NCI-H187 treated with DMSO at 0.1 percent for 48 hours (cell line): ENCODE measurements around the gene WDR74.
"Not testable (repeated sequence)": the region's sequence is repeated elsewhere in the genome, so short reads cannot be mapped to it uniquely, and the experiment has no call there.

Source experiments
- DNase-seq: peaks from one replicate; lab custom pipeline; 2025; lab: John Stamatoyannopoulos, UW

WDR74 gene

GRCh38 chr11:62859281-62859703 is 19.9 kb upstream of the WDR74 start:
- not testable (repeated sequence) for DNase-seq

GRCh38 chr11:62858201-62858600 is 18.8 kb upstream of the WDR74 start:
- DNase-seq: no peak

DNA sequence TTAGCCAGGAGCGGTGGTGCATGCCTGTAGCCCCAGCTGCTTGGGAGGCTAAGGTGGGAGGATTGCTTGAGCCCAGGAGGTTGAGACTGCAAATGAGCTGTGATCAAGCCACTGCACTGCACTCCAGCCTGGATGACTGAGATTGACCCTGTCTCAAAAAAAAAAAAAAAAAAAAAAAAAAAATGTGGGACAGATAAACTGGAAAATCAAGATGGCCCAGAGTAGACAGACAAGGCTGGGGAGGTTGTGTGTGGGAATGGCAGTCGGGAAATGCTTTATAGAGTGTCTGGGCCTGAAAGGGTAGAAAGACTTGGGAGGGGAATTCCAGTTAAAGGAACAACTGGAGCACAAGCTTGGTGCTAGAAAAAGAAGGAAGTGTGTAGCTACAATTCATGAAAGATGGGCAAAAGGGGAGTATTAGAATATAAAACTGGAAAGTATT is 18.2 kb upstream of the WDR74 start:
- no peak for DNase-seq

DNA sequence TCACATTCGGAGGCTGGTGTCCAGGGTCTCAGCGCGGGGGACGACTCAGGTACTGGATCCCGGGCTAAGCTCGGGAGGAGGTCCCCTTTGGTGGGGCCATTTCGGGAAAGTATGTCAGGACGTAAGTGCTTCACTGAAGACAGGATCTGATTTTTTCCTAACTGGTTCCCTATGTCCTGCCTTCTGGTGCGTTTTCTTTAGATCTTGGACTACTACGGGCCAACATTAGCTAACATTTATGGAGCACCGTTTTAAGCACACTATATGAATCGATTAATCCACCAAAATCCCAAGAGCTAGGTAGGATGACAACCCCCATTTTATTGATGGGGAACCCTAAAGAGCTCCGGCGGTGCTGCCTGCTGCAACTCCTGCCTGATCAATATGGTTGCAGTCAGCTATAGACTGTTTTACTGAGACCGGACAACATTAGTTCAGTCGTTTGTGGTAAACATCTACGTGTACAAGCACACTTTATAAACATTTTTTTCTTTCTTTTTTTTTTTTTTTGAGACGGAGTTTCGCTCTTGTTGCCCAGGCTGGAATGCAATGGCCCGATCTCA is 17.0 kb upstream of the WDR74 start:
- DNase-seq: no peak

- DNase-seq: peak; percentile 82
Observed at GRCh38 chr11:62855571-62856332, 16.4 kb upstream of the WDR74 start.

DNA sequence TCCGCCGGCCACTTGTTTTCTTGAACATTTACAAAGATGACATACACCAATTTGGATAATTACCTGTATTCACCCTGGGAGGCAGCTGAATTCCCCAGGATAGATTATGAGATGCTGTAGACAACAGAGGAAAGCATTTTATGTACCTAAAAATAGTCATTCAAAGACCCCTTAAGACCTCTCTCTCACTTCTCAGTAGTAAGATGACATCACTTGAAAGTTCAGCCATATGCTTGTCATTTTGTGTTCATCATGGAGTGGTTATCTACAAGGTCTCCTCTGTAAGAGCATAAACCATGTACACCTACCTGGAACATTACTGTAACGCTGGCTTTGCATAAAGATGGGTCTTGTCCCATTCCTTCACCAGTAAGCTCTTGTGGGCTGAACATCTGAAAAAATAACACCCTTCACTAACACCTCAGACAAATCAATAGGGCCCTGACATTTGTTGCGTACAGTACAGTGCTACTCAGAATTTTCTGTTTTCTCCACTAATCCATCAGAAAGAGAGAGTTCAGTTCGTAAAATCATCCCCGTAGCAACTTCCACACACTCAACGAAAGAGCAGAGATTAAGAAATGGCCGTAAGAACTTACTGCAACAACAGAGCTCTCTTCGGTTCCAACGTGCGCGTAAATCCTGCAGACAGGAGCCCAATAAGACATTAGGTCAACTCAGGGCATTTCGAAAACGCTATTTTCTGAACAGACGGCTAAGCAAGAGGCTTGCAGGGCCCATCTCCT is 15.6 kb upstream of the WDR74 start:
- DNase-seq: no peak

DNA sequence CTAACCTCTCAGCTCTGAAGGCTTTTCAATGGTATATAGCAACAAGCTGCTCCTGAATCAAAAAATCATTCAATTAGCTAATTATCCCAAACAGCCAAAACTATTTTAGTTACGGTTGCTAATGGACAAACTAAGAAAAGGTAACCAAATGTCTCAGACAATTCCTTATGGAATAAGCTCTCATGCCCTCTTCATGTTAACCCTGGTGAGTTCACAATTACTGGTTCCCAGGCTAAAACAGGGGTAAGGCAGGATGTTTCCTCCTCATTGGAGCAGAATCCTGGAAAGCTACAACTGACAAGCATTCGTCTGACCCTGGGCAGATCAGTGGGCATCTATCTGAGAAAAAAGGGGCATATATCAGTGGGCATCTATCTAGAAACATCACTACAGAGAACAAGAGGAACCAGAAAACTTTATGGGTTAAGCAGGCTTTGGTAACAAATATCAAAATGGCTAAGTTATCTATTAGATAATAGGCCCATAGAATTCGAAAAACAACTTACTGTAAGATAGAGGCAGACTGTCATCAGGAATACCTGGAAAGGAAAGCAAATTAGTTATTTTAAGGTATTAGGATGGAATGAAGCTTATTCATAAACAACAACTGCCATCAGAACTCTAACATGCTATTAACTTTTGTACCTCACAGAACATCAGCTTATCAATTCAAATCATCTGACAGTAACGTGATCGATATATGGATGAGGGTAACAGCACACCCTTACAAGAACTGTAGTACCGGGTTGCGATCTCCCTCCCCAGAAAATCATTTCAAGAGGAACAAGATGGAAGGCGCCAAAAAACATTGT is 14.8 kb upstream of the WDR74 start:
- DNase-seq: no peak

- no peak for DNase-seq
Observed at GRCh38 chr11:62853279-62853965, 14.0 kb upstream of the WDR74 start.

DNA sequence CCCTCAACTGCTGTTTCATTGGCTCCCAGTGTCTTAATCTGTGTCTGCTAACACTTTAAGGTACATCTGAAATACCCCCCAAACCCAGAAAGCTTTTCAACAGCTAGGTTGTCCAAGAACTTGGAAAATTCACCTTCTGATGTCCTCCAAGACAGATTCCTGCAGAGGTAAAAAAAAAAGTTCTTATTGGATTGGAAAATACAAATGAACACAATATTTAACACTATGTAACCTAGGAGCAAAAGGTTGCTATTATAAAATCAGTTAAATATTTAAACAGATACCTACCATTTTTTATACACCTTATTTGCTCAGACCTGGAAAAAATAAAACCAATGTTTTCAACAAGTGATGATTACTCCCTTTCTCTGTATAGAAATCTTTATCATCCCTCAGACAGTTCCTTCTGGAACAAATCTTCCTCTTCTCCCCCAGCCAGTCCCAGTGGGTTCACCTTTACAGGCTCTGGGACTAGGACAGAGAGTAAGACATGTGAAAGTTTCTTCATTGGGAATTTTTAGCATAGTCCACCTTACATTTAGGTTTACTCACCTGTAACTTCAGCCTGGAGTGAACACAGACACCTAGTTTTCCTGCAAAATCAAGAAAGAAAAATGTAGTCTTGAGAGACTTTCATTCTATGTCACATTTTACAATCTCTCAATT is 13.3 kb upstream of the WDR74 start:
- no peak for DNase-seq

- no peak for DNase-seq
Observed at GRCh38 chr11:62851807-62852522, 12.6 kb upstream of the WDR74 start.

- no peak for DNase-seq
Observed at GRCh38 chr11:62850911-62851806, 11.8 kb upstream of the WDR74 start.

DNA sequence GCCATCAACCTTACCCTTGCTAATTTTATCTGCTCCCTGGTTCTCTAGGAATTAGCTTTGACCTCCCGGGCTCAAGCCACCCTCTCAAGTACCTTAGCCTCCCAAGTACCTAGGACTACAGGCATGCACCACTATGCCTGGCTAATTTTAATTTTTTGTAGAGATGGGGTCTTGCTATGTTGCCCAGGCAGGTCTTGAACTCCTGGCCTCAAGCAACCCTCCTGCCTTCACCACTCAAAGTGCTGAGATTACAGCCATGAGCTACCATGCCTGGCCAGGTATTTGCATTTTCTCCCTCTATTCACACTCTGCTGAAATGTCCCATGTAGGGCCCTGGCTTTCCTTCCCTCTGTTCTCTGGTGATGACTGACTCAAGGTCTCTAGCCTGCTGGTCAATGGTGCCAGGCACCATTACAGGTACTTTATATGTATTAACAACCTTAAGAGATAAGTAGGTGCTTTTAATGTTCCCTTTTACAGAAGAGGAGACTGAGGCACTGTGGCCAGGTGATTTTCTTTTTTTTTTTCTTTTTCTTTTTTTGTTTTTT is 8.5 kb upstream of the WDR74 start:
- DNase-seq: no peak

- DNase-seq: no peak
Observed at GRCh38 chr11:62846177-62846576, 6.8 kb upstream of the WDR74 start.

DNA sequence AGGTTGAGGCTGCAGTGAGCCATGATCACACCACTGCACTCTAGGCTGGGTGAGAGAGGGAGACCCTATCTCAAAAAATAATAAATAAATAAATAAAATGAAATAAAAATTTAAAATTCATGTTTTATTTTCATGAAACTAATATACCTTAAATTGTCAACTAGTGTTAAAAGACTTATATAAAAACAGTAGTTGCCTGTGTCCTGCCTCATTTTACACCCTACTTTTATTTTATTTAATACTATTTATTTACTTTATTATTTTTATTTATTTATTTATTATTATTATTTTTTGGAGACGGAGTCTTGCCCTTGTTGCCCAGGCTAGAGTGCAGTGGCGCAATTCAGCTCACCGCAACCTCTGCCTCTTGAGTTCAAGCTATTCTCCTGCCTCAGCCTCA is 4.8 kb upstream of the WDR74 start:
- no peak for DNase-seq

- DNase-seq: no peak
Observed at GRCh38 chr11:62843466-62843865, 4.1 kb upstream of the WDR74 start.

- not testable (repeated sequence) for DNase-seq
Observed at GRCh38 chr11:62842891-62843290, 3.5 kb upstream of the WDR74 start.

- DNase-seq: no peak
Observed at GRCh38 chr11:62842171-62842741, 2.9 kb upstream of the WDR74 start.

GRCh38 chr11:62841361-62842170 is 2.2 kb upstream of the WDR74 start:
- peak; percentile 90 for DNase-seq
